Brain microvascular endothelial cell (primary cell): ENCODE data around the gene PDZRN3.

Source experiments
- DNase-seq: peaks from one replicate; pipeline ENCODE4 v3.0.0-alpha.2; 2020
- H3K27ac ChIP-seq: fragments of 250-450 bp; sonication (Bioruptor Pico); 2 replicates; pipeline ENCODE4 v1.5.1; 2020; ENCODE audit warnings: mild to moderate bottlenecking, moderate library complexity
- H3K27me3 ChIP-seq: fragments of 250-450 bp; sonication (Bioruptor Pico); replicated peaks from 2 replicates; pipeline ENCODE4 v1.5.1; 2020; ENCODE audit warnings: mild to moderate bottlenecking
- H3K36me3 ChIP-seq: fragments of 250-450 bp; sonication (Bioruptor Pico); replicated peaks from 2 replicates; pipeline ENCODE4 v1.5.1; 2020; ENCODE audit warnings: mild to moderate bottlenecking
- H3K4me3 ChIP-seq: 2 replicates; pipeline ENCODE4 v1.5.1; 2011; ENCODE audit warnings: low read depth, mild to moderate bottlenecking, control low read depth, low read length, moderate library complexity
- CTCF ChIP-seq: IDR thresholded peaks from 2 replicates; pipeline ENCODE4 v1.5.1; 2011; ENCODE audit warnings: low read depth, mild to moderate bottlenecking, moderate library complexity, low read length, control low read depth, inconsistent platforms; ENCODE audit errors: missing control alignments
- in situ Hi-C: cut with HindIII; loops from 2 replicates; pipeline ENCODE4 v1.10.0; 2017; ENCODE audit warnings: low sequenced_read_pairs, low pct_ligation_motif_present

PDZRN3 gene

GRCh38 chr3:73523661-73524060 is 101.1 kb downstream of the PDZRN3 start:
- no peak for TF ChIP-seq CTCF
- DNase-seq = no peak
- in situ Hi-C loops = no loop called here
- Histone ChIP-seq H3K27ac (no peak overlapping the region), H3K4me3 (no peak overlapping the region), H3K36me3 (no peaks in the 10 kb centered on the region), H3K27me3 (no peaks in the 10 kb centered on the region)

GRCh38 chr3:73521734-73522336 is 102.9 kb downstream of the PDZRN3 start:
- no peak overlapping the region for H3K27ac ChIP-seq
- H3K4me3 ChIP-seq = no peak overlapping the region
- H3K36me3 ChIP-seq = no peaks in the 10 kb centered on the region
- in situ Hi-C loops = no loop called here
- no peaks in the 10 kb centered on the region for H3K27me3 ChIP-seq
- no peak for TF ChIP-seq CTCF
- DNase-seq = no peak

DNA sequence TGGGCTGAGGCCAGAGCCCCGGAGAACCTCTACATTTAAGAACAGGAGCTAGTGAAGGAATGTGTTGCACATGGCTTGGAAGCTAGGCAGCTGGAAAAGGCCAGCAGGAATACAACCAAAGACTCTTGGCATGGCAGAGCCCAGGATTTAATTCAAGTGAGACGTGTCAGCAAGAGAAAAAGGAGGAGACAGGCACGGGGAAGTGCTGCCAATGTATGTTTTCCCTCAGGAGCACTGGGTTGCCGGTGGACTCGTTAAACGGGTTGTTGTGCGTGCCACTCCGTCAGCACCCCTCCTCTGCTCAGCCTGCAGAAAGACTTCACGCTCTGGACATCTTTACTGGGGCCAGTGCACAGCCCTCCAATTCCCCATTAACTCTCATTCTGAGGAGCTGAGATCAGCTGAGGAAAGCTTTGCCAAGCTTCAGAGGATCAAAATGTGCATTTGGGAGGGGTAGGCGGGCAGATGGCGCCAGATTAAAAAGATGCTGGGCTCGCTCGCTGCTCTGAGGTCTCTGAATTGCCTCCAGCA is 103.7 kb downstream of the PDZRN3 start:
- H3K27ac ChIP-seq = no peak overlapping the region
- no peak for DNase-seq
- H3K36me3 ChIP-seq = no peaks in the 10 kb centered on the region
- no peak for TF ChIP-seq CTCF
- in situ Hi-C loops = no loop called here
- H3K4me3 ChIP-seq = no peak overlapping the region
- H3K27me3 ChIP-seq = no peaks in the 10 kb centered on the region

DNA sequence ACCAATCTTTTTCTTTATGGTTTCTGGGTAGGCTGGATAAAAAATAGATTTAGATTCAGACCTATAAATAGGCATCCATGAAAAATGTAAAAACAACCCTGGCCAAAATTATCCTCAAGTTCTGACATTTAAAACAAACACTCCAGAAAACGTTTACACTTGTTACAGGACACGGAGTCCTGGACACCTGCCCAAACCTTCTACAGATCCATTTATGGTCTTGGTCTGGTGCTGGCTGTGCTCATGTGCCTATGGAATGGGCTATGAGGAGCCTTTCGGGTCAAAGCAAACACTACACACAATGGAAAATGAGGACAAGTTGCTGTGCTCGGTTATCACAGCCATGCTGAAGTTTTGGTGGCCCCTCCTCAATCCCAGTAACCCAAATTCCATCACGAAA is 108.1 kb downstream of the PDZRN3 start:
- TF ChIP-seq CTCF = no peak
- in situ Hi-C loops = no loop called here
- Histone ChIP-seq H3K27ac (no peak overlapping the region), H3K36me3 (no peaks in the 10 kb centered on the region), H3K27me3 (no peaks in the 10 kb centered on the region), H3K4me3 (no peak overlapping the region)
- no peak for DNase-seq

- no peak for TF ChIP-seq CTCF
- H3K4me3 ChIP-seq = no peak overlapping the region
- H3K27me3 ChIP-seq = no peaks in the 10 kb centered on the region
- no peaks in the 10 kb centered on the region for H3K36me3 ChIP-seq
- in situ Hi-C loops = no loop called here
- no peak for DNase-seq
- H3K27ac ChIP-seq = no peak overlapping the region
Observed at GRCh38 chr3:73513260-73513659, 111.5 kb downstream of the PDZRN3 start.
